Tibial nerve (tissue), 3 donors: ENCODE data around the gene MCU.

Experiments
- POLR2A ChIP-seq, 2 donors: fragments of 450-650 bp; IDR thresholded peaks; one replicate each; pipeline ENCODE4 v1.6.1; 2017; ENCODE audit warnings: antibody characterized with exemption in 2 of 2, mild to moderate bottlenecking in 2 of 2, moderate library complexity in 2 of 2
- TF ChIP-seq, protein P1 (sequence below), 5 experiments: fragments of 200-600 bp in 3 of 5; fragments of 450-650 bp in 2 of 5; sonication (generic) in 3 of 5; IDR thresholded peaks; one replicate each; pipeline ENCODE4 v1.5.1; 2016 to 2019; ENCODE audit warnings: antibody characterized with exemption in 5 of 5, mild to moderate bottlenecking in 3 of 5, moderate library complexity in 2 of 5

DNA sequence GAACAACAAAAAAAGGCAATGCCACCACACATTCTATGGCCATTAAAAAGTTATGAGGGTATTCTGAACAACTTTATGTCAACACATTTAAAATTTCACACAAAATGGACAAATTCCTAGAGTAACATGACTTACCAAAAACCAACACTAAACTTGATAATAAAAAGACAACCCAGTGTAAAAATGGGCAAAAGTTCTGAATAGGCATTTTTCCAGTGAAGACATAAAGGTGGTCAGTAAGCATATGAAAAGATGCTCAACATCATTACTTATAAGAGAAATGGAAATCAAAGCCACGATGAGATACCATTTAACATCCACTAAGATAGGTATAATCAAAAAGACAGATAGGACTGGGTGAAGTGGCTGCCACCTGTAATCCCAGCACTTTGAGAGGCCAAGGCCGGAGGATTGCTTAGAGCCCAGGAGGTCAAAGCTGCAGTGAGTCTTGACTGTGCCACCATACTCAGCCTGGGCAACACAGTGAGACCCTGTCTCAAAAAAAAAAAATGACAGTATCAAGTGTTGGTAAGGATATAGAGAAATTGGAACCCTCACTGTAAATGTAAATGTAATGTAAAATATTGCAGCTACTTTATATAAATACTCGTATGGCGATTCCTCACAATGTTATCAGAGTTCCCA, 130.5 kb downstream of the MCU start:
- no peak for TF ChIP-seq POLR2A (IDR thresholded peaks at IDR 0.05)
- TF ChIP-seq, protein P1, sequence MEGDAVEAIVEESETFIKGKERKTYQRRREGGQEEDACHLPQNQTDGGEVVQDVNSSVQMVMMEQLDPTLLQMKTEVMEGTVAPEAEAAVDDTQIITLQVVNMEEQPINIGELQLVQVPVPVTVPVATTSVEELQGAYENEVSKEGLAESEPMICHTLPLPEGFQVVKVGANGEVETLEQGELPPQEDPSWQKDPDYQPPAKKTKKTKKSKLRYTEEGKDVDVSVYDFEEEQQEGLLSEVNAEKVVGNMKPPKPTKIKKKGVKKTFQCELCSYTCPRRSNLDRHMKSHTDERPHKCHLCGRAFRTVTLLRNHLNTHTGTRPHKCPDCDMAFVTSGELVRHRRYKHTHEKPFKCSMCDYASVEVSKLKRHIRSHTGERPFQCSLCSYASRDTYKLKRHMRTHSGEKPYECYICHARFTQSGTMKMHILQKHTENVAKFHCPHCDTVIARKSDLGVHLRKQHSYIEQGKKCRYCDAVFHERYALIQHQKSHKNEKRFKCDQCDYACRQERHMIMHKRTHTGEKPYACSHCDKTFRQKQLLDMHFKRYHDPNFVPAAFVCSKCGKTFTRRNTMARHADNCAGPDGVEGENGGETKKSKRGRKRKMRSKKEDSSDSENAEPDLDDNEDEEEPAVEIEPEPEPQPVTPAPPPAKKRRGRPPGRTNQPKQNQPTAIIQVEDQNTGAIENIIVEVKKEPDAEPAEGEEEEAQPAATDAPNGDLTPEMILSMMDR (IDR thresholded peaks at IDR 0.05), result no peak
